HTR-8/SVneo (cell line): ENCODE measurements around the gene SHC4.
A peak's percentile ranks its signal among the peaks of the same experiment; 100 is the strongest.
"Not testable (repeated sequence)": the region's sequence is repeated elsewhere in the genome, so short reads cannot be mapped to it uniquely, and the experiment has no call there.

ENCODE experiments used
- DNase-seq: peaks from one replicate; pipeline ENCODE4 v3.0.0; 2011; ENCODE audit warnings: low spot score, mixed read lengths; ENCODE audit not compliant: insufficient read length
- FAIRE-seq: peaks from 2 replicates; lab custom pipeline; 2011; peaks lifted over from hg19 to GRCh38; lab: Jason Lieb, UNC

SHC4 gene

GRCh38 chr15:48810414-48811324 lies 153.1 kb downstream of the SHC4 start, which contains the start of gene CEP152:
CEP152 (minus strand) TSS chr15:48811069; CDS start chr15:48805649, 5,420 bp downstream.
- peak; percentile 94 for FAIRE-seq

DNA sequence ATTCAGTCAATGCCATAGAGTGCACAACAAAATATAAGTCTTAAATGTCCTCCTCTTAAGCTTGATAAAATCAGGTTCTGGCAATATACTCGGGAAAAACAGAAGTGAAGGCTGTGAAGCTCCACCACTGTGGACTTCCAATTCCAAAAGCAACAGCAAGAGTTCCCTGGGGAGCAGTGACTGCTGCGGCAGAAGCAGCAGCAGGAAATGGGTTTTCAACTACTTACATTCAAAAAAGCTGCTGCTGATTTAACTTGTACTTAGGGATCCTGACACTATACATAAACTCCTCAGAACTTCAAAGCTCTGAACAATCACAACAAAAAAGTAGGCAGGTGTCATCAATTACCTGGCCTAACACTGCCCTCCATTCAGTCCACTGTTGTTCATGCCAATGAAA lies 157.6 kb downstream of the SHC4 start:
- no peak for DNase-seq
- FAIRE-seq, result no peak

More at GRCh38 chr15:48810414-48811324, 153.1 kb downstream of the SHC4 start, which contains the start of gene CEP152:
- peak; percentile 94 for DNase-seq

GRCh38 chr15:48805591-48805990 lies 158.1 kb downstream of the SHC4 start:
- FAIRE-seq, result no peak

DNA sequence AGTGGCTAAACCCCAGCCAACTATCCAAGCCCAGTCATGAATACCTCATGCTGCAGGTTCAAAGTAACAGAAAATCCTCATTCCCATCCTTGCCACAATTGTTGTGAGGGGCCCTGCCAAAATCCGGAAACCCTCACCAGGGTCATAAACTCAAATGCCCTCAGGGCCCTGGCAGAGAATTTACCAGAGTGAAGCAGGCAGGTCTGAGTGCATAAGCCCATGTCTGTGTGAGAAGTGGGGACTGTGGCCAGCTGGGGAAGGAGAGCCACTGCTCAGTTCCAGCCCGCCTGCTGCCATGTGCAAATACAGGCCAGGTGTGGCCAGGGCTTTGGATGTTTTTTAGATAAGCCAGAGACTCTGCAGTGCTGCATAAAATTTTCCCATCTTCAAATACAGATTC lies 159.8 kb downstream of the SHC4 start:
- FAIRE-seq, result no peak
- no peak for DNase-seq

More at GRCh38 chr15:48805591-48805990, 158.1 kb downstream of the SHC4 start:
- no peak for DNase-seq

DNA sequence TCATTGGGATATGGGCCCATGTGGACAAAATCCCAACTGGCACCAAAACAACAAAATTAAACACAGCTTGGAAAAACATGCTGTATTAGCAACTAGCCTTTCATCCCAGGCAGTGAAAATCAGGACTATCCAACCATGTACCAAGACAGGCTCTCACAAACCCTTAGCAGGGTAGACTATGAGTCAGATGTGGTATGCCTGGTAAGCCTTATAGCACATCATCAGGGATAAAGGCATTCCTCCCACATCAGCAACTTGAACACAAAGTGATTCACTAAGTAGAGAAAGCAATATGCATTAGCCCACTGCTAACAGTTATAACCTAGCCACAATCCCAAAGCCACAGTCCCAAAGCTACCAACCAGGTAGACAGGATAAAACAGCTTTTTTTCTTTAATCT lies 160.9 kb downstream of the SHC4 start:
- DNase-seq, result no peak
- peak; percentile 51 for FAIRE-seq

DNA sequence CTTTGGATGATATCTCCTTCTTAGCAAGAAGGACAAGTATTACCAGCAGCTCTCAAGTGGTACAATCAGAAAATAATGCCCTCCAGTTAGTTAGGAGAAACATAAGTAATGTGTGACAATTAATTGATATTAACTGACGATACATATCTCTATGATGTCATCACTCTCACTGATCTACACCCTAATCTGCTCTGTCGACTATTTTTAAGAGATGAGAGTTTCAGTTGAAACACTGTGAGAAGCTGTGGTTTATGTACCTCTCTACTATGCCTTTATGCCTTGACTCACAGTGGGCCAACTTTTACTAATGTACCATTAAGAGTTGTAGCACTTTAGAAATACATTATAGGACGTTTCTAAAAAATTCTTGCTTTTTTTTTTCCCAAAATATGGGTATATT lies 161.5 kb downstream of the SHC4 start:
- no peak for FAIRE-seq
- no peak for DNase-seq

DNA sequence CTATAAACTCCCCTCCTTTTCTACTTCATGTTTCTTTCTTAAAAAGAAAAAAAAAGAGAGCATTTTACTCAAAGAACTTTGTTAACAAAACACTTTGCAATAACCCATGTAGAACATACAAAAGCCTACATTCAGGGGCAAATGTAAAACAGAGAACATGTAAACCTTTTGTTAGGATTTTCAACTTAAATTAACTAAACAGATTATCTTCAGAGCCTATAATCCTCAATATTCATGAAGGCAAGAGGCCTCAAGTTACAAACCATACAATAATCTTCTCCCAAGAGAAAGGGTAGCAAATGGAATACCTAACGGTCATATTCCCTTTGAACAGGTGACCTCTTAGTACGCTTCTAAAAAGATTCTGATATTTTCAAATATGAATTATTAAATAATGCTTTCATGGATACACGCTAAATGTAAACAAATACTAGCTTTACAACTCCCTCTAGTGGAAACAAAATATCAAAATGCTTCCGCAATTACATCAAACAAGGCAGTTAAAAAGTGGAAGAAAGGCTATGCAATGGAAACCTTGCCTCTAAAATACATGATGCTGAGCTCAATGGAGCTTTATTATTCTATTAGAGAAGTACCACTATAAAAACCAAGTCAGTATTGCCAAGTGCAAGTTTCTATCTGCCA lies 162.8 kb downstream of the SHC4 start:
- FAIRE-seq (no peak), DNase-seq (no peak)

- DNase-seq (no peak), FAIRE-seq (no peak)
Measured at GRCh38 chr15:48800245-48800644, 163.5 kb downstream of the SHC4 start.

DNA sequence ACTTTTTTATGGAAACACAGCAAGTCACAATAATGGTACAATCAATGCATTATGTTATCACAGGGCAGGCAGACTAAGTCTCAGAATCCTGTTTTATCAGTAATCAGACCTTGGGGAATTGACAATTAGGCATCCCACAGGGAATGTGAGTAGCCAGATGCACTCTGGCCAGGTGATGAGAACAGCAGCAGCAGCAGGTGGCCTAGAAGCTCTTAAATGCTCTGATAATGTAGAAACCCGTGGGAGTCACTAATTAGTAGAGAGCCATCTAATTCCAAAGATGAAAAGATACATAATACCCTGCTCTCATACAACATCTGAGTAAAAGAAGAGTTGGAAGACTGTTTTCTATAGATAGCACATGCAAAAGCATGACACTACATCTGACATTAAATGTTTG lies 165.4 kb downstream of the SHC4 start:
- FAIRE-seq (no peak), DNase-seq (no peak)

DNA sequence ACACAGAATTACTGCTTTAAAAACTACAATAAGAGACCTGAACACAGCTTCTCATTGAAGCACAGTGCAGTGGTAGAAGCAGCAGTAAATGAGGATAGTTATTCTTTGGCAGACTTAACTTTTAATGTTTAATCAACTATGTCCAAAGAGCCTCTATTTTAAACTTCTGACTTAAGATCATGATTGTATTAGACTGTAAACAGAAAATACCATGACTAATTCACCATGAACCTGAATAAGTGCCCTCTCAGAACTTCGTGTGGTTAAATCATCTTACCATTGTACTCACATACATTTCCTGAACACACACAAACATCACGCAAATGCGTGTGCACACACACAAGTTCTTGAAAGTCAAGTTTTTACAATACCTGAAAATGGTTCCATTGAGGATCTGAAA lies 166.8 kb downstream of the SHC4 start:
- DNase-seq, result no peak
- no peak for FAIRE-seq

DNA sequence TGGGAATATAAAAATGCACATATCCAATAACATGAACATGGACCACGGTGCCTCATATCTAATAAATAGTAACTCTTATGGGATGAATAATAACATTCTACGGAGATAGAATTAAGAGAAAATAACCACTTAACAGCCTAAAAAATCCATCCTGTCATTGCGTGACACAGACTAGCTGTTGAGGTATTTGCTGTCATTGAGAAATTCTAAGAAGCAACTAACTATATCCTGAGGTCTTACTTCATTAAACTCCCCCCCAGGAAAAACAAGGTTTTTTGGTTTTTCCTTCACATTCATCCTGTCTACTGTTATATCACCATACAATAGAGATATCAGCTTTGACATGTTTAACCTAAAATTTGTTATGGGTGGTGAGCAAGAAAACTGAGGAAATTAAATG lies 167.2 kb downstream of the SHC4 start:
- DNase-seq (no peak), FAIRE-seq (no peak)

DNA sequence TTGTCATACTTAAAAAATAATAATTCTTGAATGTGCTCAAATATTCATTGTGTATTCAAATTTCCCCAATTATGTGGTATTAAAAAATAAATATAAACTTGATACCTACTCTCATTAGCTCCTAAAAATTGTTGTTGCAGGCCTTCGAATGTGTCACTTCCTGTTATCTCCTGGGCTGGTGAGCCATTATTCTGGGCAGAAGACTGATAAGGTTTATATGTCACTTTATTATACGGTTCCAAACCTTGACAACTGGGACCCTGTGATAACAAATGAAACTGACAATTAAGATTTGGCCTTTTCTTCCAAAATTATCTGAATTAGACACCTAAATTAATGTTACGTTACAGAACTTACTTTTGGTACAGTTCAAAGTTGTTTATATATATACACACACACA lies 167.8 kb downstream of the SHC4 start:
- DNase-seq (no peak), FAIRE-seq (no peak)

DNA sequence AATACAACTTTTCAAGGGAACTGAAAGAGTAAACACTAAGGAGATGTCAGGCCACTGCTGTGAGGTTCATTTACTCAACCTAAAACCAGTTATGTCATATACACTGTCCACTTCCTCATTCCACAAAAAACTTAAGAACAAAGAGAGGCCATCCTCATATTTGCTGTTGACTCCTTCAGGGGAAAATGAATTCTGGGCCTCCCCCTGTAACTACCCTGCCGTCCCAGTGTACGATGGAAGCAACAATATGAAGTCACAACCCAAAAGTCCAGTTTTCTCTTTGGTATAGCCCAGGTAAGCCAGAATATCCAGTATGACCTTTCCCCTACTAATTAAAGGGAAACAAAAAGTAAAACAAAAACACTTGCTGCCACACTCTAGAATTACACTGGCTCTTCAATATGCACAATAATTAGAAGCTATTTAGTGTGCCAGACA lies 169.0 kb downstream of the SHC4 start:
- FAIRE-seq (no peak), DNase-seq (no peak)

GRCh38 chr15:48792408-48792807 lies 171.3 kb downstream of the SHC4 start:
- DNase-seq, result no peak
- no peak for FAIRE-seq

DNA sequence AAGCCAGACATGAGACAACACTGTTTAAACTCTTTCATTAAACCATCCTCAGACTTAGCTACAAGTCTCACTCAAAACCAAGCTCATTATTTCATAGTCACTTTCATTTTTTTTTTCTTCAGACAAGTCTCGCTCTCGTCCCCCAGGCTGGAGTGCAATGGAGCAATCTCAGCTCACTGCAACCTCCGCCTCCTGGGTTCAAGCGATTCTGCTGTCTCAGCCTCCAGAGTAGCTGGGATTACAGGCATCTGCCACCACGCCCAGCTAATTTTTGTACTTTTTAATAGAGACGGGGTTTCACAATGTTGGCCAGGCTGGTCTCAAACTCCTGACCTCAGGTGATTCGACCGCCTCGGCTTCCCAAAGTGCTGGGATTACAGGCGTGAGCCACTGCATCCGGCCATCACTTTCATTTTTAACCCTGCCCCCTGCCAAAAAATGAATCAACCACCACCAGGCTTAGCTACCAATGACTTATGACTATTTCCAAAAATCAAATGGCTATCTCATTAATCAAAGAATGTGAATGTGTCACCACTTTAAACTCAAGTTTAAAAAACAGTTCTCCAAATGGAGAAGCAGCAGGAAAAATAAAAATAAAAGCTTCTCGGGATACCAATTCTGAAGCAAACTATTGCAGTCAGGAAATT lies 173.1 kb downstream of the SHC4 start:
- FAIRE-seq, DNase-seq: not testable (repeated sequence)

- no peak for DNase-seq
- FAIRE-seq, result no peak
Measured at GRCh38 chr15:48785712-48786111, 178.0 kb downstream of the SHC4 start.

GRCh38 chr15:48785195-48785594 lies 178.5 kb downstream of the SHC4 start:
- no peak for FAIRE-seq
- DNase-seq, result no peak

- no peak for FAIRE-seq
- DNase-seq, result no peak
Measured at GRCh38 chr15:48784756-48785155, 179.0 kb downstream of the SHC4 start.

- FAIRE-seq, result no peak
- no peak for DNase-seq
Measured at GRCh38 chr15:48782911-48783310, 180.8 kb downstream of the SHC4 start.

GRCh38 chr15:48781481-48782081 lies 182.1 kb downstream of the SHC4 start:
- no peak for DNase-seq

More at GRCh38 chr15:48781481-48782081, 182.1 kb downstream of the SHC4 start:
- no peak for FAIRE-seq
